ENCODE data around the gene MS4A6A.
A peak's percentile ranks its signal among the peaks of the same experiment; 100 is the strongest.
"Not testable (repeated sequence)": the region's sequence is repeated elsewhere in the genome, so short reads cannot be mapped to it uniquely, and the experiment has no call there.

MS4A6A gene

GRCh38 chr11:60183591-60184205 lies 815 bp upstream of the MS4A6A start:
- DNase-seq, result no peak

DNA sequence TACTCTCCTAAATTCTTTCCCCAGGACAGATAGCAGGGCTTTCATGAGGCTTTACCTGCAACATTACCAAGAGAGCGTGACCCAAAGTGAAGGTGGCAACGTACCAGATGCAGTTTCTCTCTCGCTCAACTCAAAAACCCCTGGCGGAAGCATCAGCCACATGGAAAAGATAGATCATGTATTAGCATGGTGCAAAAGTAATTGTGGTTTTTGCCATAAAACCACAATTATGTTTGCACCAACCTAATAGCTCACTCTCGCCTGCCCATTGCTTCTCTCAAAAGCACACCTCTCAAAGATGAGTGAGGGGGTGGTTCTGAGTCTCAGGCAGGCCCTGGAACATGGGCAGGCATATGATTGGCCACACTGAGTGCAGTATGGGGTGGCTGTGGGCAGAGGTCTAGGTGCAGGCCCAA lies 7.0 kb downstream of the MS4A6A start:
- DNase-seq, result no peak

DNA sequence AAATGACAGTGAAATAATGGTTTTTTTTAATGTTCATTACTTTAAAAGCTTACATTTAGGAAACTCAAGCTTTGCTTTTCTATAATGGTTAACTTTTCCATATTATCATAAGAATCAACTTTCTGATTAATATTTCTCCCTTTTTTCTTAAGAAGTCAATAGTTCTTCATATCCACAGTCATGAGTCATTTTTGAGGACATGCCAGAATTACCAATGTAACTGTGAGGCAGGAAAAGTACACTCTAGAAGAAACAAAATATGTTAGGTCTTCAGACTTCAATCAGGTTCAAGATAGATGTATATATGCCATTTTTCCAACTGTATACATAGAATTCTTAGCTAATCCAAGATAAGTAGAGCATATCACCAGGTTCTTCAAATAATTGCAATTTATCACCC lies 10.9 kb downstream of the MS4A6A start:
- DNase-seq, result no peak

- DNase-seq, result no peak
These were observed 12.3 kb downstream of the MS4A6A start for GRCh38 chr11:60170566-60170965.

DNA sequence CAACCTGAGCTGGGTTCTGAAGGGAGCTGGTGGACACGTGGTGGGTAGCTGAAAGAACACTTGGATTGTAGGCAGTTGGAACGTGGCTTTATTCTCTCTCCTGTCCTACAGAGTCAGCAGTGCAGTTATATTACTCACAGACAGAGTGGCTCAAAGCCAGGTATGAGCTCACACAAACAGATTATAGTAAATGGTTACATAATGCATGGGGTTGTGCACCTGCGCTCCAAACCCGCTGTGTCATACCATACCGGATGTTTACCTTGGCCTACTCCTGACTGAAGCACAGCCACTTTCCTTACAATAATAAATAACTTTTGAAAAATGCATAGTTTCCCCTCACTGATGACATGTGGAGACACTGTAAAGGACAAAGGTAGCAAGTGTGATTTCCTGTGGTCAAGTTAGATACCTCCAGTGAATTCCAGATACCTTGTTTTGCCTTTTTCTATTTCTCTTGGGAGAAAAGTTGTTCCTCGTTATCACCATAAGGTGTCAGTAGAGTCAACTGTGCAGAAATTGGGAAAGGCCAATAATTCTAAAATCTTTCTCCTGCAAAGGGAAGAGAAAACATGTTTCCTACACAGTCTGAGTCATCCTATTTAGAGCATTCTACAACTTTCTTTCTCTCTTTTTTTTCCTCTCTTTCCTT lies 13.5 kb downstream of the MS4A6A start:
- no peak for DNase-seq

DNA sequence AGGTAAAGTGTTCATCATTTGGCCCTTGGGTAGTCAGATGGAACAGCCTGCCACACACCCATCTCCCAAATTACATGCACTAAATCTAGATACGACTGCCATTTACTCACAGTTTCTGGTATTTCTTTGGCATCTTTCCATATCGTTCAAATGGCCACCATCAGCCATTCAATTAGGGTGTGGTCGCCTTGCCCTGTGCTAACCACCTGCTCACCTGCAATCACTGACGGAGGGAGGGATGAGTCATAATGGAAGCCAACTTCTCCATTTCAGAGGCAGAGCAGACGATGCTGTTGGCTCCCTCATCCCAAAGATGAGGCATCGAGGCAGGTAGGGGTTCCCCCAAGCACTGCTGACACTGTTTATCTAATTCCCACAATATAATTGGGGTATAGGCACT lies 14.6 kb downstream of the MS4A6A start:
- DNase-seq, result no peak

DNA sequence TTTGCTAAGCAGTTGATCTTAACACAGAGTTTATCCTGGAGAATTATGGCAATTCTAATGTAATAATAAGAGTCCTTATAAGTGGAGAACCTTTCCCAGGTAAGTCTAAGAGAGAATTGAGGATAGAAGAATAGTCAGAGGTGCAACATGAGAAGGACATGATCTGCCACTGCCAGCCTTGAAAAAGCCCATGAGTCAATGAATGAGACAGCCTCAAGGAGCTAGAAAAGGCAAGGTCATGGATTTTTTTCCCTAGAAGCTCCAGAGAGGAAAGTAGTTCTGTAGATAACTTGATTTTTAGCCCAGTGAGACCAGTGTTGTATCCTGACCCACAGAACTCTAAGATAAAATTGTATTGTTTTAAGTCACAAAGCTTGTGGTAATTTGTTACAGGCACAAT lies 16.9 kb downstream of the MS4A6A start:
- DNase-seq, result no peak

DNA sequence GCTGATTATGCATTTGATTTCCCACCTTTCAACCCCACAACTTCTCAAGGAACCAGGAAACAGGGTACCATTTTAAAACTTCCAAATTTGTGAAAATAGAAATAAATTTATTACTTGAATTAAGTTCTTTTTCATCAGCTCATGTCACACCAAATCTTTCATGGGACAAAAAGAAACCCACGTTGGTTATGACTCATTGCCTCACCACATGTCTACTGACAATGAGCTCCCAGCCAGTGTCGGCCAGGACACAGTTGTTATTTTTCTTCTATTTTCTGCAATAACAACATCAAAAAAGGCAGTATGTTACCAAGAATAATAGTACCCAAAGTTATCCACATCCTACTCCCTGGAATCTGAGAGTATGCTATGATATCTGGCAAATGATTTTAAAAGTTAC lies 17.3 kb downstream of the MS4A6A start:
- no peak for DNase-seq

DNA sequence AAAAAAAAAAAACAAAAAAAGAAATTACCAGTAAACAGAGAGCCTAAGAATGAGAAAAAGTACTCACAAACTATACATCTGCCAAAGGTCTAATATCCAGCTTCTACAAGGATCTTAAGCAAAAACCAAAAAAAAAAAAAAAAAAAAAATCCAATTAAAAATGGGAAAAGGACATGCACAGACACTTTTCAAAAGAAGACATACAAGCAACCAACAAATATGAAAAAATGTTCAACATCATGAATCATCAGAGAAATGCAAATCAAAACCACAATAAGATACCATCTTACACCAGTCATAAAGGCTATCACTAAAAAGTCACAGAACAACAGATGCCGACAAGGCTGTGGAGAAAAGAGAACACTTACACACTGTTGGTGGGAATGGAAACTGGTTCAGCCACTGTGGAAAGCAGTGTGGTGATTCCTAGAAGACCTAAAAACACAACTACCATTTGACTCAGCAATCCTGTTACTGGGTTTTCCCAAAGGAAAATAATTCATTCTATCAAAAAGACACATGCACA lies 18.3 kb downstream of the MS4A6A start:
- DNase-seq, result no peak

GRCh38 chr11:60161766-60162165 lies 21.1 kb downstream of the MS4A6A start:
- DNase-seq, result no peak

DNA sequence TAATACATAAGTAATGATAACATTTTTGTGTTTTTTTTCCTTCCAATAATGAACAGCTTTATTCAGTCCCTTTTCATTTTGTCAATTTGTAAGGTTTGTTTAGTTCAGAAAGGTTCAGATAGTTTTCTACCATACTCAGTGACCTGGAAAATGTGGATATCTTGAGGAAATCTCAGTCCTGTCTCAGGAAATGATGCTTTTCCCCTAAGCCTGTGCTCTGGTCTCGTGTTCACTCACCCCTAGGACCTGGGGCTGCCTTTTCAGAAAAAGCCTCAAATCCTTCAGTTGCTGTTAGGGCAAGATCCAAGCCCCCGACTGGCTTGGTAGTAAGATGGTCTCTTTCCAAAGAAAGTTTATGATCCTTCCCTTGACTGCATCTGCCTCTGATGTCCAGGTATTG lies 21.8 kb downstream of the MS4A6A start:
- no peak for DNase-seq

GRCh38 chr11:60159868-60160267 lies 23.0 kb downstream of the MS4A6A start:
- DNase-seq, result no peak

DNA sequence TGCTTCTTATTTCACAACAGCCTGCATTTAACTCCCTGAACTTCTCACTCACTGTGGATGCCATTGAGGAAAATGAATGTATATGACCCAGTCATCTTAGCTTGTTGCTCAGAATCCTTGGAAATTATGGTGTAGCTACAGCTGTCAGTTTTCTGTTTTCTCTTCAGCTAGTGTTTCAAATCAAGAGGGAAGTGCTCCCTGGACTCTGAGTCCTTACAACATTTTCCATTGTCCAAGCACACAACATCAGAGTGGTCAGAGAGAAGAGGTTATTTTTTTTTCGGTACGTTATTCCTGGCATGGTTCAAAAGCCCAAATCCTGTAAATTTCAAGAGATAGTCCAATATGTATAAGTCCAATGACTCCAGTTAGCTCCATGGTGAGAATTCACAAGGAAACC lies 23.6 kb downstream of the MS4A6A start:
- DNase-seq, result no peak

DNA sequence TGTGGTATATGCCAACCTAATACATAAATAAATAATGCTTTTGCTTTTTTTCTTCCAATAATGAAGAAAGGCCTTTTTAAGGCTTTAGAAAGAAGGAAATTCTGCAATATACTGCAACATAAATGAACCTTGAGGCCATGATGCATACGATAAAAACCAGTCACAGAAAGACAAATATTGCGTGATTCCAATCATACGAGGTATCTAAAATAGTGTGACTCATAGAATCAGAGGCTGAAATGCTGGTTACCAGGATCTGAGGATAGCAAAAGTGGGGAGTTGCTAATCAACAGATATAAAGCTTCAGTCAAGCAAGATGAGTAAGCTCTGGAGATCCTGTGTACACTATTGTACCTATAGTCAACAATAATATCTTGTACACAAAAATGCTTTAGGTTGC lies 24.2 kb downstream of the MS4A6A start:
- DNase-seq, result no peak

- DNase-seq, result no peak
These were observed 27.0 kb downstream of the MS4A6A start for GRCh38 chr11:60155931-60156330.

GRCh38 chr11:60152727-60153126 lies 30.2 kb downstream of the MS4A6A start:
- DNase-seq, result not testable (repeated sequence)

DNA sequence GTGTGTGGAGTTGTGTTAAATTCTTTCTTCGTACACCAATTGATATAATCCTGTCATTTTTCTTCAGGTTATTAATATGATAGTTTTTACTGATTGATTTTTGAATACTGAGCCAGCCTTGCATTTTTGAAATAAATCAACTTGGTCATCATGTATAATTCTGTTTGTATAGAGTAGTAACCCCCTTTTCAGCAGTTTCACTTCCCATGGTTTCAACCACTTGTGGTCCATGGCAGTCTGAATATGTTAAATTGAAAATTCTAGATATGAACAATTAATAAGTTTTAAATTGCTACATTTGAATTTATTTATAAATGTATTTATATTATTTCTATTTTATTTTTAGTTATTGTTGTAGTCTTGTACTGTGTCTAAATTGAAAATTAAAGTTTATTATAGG lies 32.6 kb downstream of the MS4A6A start:
- no peak for DNase-seq

GRCh38 chr11:60145677-60146076 lies 37.2 kb downstream of the MS4A6A start:
- no peak for DNase-seq

GRCh38 chr11:60143768-60144167 lies 39.1 kb downstream of the MS4A6A start:
- DNase-seq, result no peak

- DNase-seq, result no peak
These were observed 49.0 kb downstream of the MS4A6A start for GRCh38 chr11:60133917-60134316.

GRCh38 chr11:60131912-60132311 lies 51.0 kb downstream of the MS4A6A start:
- no peak for DNase-seq

- peak; percentile 8 for DNase-seq
These were observed 52.4 kb downstream of the MS4A6A start for GRCh38 chr11:60130496-60130895.

- DNase-seq, result no peak
These were observed 53.0 kb downstream of the MS4A6A start for GRCh38 chr11:60129853-60130252.

- DNase-seq, result not testable (repeated sequence)
These were observed 54.0 kb downstream of the MS4A6A start for GRCh38 chr11:60128866-60129265.

- no peak for DNase-seq
These were observed 54.5 kb downstream of the MS4A6A start for GRCh38 chr11:60128376-60128775.

Measured in CD4-positive, alpha-beta T cell treated with Interleukin-12 subunit alpha and Interleukin-12 subunit beta, for 1 hour (primary cell).